Measurements from ENCODE around the gene MAP1LC3C.

Gene MAP1LC3C
- total RNA-seq, result 0 reads per million in 3 experiments

GRCh38 chr1:241999026-241999425, at the start of gene MAP1LC3C:
Gene MAP1LC3C (minus strand): TSS chr1:241999098. CDS start chr1:241999008, 90 bp downstream.
- no peak for DNase-seq

DNA sequence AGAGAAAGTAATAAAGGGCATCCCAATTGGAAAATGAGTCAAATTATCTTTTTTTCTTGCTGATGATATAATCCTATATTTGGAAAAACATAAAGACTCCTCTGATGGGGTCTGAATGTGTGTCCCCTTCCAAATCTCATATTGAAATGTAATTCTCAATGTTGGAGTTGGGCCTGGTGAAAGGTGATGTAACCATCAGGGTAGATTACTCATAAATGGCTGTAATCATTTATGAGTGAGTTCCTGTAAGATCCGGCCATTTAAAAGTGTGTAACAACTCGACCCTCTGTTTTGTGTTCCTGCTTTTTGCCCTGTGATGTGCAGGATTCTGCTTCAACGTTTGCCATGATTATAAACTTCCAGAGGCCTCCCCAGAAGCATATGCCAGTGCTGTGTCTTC, 44.3 kb upstream of the MAP1LC3C start:
- DNase-seq, result no peak

DNA sequence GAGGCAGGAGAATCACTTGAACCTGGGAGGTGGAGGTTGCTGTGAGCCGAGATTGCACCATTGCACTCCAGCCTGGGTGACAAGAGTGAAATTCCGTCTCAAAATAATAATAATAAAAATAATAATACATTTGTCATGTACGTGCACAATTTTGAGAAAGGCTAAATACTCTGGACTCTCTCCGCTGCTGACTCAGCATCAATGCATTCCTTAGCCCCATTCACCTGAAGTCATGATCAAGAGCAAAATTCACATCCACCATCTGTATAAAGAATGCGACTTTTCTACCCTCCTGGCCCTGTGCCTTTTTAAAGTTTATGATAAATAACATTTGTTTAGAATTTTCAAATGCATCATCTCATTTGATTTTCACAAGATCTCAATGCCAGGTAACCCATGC, 35.5 kb upstream of the MAP1LC3C start:
- no peak for DNase-seq

GRCh38 chr1:242033447-242033846, 34.5 kb upstream of the MAP1LC3C start:
- no peak for DNase-seq

DNA sequence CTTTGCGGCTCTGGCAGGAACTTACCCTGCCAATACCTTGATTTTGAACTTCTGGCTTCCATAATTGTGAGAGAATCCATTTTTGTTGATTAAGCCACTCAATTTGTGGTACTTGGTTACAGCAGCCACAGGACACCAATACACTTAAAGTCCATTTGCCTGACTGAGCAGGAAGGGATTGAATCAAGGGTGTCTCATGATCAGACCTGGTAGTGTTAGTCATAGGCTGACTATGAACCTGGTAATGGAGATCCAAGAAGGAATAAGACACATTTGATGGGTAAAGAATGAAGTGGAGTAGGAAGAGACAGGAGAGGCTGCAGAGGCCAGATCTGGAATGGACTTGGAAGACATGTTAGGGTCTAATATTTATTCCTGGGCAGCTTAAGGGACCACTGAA, 31.2 kb upstream of the MAP1LC3C start:
- DNase-seq, result no peak

DNA sequence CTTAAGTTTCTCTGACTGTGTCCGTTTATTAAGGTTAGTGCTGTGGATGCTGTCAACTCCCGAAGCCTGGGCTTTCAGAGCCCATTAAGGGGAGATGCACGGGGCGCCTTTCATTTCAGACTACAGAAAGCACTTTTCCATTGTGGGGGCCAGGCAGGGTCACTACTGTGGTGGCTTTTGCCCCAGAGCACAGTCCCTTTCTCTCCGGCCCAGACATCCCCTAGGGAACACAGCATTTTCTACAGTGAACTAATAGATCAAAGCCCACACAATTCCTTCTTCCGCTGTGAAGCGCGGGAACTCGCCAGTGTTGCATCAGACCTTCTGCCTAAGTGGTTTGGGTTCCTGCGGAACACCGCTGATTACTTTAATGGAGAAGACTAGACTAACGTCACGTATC, 26.8 kb upstream of the MAP1LC3C start:
- no peak for DNase-seq

DNA sequence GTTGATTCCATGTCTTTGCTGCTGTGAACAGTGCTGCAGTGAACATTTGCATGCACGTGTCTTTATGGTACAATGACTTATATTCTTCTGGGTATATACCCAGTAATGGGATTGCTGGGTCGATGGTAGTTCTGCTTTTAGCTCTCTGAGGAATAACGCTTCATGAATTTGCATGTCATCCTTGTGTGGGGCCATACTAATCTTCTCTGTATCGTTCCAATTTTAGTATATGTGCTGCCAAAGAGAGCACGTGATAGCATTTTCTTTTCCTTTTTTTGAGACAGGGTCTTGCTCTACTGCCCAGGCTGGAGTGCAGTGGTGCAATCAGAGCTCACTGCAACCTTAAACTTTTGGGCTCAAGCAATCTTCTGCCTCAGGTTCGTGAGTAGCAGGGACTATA, 24.9 kb upstream of the MAP1LC3C start:
- DNase-seq, result no peak

DNA sequence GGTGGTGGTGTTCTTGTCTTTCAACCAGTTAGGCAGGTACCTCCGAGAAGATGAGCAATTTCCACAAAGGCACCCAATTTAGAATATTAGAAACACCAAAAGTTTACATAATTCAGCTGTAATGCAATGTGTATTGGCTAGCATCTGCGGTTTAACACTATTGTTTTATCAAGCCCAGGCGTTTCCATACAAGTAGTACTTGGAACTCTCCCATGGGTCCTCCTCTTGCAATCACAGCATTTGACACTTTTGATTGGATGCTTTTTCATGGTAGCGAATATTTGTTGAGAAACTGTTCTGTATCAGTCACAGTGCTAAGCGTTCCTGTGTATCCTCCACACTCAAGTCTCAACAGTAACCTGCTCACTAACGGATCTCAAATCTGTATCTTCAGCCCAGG, 20.1 kb upstream of the MAP1LC3C start:
- DNase-seq, result no peak

DNA sequence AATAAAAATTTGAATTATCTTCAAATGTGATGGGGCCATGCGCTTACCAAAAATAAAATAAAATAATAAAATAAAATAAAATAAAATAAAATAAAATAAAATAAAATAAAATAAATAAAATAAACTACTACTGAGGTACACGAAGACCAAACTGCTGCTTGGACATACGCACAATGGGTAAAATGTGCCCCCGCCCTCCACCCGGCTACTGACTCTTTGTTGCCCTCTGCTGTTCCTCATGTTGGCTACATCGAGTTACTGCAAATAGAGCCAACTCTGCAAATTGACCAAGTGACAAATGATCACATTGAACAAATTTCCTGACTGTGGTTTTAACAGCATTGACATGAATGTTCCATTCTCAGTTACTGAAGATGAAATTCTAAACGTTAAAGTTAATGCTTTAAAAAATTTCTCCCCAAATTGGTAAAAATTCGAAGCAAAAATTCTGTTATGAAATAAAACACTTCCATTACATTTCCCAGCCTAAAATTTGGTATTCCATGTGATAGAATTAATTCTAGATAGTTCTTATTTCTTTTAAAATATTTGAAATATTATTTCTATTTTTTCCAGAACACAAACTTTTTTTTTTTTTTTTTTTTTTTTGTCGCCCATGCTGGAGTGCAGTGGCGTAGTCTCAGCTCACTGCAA, 18.8 kb upstream of the MAP1LC3C start:
- DNase-seq, result no peak

DNA sequence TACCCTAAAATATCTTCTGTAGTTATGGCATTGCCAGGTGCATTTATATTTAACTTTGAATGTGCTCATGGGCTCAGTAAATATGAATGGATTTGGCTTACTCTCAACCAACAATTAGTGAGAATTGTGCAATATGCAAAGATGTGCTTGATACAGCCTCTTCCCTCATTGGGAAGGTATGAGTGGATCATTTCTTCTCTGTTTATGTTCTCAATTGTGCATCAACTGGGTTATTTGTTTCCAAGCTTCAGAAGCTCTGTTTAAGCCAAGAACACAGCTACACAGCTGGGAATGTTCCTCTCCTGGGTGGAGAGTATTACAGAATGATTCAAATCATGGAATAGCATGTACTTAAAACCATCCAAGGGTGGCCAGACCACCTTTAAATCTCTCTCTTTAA, 17.6 kb upstream of the MAP1LC3C start:
- DNase-seq, result no peak

DNA sequence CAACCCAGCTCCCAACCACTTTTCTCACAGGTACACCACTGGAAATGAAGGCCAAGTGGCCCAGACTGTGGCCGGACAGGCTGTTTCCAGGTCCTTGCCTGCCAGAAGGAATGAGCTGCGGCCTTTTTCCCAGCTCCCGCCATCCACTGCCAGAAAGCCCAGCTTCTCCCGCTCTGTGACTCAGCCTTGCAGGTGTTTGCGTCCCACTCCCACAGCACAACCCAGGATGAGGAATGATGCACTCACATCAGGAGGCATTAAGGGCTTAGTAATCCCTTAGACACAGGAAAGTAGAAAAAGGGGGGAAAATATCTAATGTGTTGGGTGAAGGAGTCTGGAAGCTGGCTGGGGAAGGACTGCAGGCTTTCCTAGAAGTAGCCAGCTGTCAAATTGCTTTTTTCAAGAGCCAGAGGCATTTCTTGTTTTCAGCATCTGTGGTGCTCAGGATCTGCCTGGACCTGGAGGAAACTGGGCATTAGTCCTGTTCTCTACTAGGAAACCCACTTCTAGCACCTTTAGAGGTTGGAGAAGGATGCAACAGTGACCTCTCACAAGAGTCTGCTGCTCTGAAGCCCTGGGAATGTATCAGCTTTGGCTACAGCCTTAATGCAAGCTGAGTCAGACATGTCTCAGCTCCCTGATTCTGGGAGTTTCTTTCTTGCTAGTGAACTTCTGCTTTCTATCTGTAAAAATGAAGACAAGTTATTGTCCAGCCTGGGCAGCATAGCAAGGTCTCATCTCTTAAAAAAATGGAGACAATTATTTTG, 13.2 kb upstream of the MAP1LC3C start:
- no peak for DNase-seq

DNA sequence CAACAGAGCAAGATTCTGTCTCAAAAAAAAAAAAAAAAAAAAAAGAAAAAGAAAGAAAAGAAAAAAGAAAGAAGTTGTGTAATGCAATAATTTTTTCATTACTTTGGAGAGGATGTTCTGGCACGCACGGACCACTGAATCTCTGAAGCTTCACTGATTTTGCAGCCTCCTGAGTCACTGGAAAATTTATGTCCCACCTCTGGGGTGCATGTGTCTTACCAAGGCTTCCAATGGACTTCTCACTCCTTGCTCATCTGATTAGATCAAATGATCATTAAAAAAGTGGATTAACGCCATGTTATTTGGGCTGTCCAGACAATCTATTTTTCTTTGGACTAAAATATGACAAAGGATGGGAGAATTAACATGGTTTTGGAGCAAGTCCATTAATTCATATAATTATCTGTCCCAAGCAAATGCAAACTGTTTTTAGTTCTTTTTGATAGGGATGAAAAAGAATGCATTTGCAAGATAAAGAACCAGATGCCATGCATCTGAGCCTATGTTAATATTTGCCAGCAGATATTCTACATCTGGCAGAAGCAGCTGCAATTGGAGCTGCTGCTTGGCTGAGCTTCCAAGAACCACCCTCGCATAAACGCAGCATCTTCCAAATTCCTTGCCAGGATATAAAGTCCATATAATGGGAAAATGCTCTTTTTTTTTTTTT, 10.1 kb upstream of the MAP1LC3C start:
- DNase-seq, result no peak

GRCh38 chr1:242006976-242007375, 8.1 kb upstream of the MAP1LC3C start:
- DNase-seq, result no peak

DNA sequence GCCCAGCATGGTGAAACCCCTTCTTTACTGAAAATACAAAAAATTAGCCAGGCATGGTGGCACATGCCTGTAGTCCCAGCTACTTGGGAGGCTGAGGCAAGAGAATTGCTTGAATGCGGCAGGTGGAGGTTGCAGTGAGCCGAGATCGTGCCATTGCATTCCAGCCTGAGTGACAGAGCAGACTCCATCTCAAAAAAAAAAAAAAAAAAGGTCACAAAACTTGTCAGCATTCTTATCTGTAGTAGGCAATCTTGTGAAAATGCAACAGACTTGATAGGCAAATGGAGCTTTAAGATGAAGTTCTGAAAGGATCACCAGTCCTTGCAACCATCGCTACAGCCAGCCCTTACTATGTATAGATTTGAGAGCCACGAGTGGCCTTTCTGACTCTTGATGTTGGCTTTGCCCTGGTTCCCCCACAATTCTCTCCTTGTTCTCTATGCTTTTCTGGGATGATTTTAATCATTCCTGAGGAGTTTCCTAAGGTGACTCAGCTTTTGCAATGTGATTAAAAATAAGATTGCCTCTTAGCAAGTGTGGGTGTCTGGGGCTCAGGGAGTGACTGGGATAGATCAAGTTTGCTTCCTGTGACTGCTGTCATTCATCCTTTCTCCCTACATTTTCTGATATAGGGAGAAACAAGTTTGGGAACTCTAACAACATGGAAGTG, 7.1 kb upstream of the MAP1LC3C start:
- DNase-seq, result no peak

DNA sequence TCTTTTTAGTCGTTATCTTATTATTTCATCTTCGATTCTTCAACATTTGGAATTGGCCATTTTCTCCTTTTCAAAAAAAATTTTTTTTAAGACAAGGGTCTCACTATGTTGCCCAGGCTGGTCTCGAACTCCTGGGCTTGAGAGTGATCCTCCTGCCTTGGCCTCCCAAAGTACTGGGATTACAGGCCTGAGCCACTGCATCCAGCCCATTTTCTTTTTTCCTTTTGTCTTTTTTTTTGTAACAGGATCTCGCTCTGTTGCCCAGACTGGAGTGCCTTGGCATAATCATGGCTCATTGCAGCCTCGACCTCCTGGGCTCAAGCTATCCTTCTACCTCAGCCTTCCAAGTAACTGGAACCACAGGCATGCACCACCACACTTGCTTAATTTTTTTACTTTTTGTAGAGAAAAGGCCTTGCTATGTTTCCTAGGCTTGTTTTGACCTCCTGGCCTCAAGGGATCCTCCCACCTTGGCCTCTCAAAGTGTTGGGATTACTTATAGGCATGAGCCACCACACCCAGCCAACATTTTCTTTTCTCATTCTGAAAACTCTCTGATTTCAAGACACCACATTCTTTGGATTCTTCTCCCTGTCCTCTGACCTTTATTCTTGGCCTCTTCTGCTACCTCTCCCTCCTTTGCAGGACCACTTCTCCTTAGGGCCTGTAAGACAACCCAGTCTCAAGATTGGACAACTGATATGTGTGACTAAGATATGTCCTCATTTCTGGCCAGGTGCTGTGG, 6.0 kb upstream of the MAP1LC3C start:
- no peak for DNase-seq

DNA sequence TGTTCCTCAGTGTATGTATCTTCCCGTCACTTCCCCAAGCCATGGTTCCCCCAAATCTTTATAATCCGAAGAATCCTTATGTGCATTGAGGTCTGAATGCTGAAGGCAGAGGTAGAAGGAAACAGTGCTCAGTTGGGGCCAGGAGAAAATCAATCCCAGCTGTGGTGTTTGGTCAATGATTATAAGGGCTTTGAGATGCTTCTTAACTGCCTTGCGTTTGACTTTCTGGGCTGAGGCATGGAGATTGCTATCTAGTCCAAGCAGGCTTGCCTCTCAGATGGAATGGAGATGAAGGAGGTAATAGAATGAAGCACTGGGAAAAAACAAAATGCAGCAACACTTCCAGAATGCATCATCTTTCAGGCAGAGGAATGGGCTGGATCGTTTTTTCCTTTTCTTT, 3.6 kb upstream of the MAP1LC3C start:
- no peak for DNase-seq

DNA sequence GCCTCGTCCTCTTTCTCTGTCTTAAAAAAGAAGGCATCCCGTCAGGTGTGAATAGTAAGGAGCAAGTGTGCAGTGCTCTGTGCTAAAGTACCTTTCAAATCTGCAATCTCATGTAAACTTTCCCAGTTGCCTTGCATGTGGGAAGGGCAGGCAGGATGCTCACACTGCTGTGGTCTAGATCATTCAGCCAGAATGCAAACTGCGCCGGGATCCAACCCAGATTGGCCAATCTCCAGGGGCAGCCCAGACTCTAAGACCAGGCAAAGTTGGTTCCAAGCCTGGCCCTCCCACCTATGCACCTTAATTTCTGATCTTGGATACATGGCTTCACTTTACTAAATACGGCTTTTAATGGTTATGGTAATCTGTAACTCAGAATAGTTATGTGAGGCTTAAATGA, 3.2 kb upstream of the MAP1LC3C start:
- DNase-seq, result no peak

DNA sequence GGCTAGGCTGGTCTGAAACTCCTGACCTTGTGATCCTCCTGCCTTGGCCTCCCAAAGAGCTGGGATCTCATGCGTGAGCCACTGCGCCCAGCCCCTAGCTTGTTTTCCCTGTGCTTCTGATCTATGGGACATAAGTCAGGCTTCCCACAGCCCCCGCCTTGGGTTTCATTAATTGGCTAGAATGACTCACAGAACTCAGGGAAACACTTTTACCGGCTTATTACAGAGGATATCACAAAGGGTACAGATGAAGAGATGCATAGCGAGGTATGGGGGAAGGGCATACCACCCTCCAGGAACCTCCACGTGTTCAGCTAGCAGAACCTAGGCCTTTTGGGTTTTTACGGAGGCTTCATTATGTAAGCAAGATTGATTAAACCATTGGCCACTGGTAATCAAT, 1.5 kb upstream of the MAP1LC3C start:
- no peak for DNase-seq

DNA sequence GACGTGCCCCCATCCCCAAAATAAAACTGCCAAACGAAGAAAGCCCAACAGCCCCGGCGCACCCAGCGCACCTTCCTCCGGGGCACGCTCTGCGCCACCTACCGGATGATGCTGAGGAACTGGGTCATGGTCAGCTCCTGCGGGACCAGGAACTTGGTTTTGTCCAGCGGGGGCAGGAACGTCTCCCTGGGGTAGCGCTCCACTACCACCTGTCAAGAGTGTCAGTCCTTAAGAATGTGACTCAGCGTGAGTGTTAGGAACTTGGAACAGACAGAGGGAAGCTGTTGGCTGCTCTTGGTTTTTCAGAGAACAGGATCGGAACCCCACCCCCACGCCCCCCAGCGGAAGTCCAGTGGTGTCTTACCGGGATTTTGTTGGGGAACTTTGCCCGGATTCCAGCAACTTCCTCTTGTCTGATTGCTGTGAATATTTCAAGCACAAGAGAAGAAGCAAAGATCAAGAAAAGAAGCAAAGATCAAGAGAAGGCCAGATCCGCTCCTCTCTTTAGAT, 431 bp downstream of the MAP1LC3C start:
- DNase-seq, result peak; percentile 20

DNA sequence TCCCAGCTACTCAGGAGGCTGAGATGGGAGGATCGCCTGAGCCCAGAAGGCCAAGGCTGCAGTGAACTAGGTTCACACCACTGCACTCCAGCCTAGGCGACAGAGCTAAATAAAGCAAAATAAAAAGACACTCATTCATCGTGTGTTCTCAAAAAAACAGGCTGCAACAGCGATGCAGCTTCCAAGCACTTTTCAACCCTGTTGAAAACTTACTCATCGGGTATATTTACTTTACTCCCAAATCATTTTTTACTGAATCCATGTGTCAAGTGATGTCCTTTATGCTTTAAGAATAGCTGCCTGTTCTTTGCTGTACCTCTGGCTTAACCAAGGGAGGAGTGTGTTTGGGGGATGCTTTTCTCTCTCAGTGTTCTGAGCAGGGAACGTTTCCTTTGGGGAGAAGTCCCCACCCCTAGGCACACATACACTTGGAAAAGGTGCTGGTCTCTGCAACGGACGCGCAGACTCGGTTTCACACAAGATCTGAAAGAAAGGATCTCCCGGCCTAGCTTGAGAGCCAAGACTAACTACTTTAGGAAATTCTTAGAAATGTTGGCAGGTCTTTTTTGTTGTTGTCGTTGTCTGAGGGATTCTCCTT, 1.4 kb downstream of the MAP1LC3C start:
- no peak for DNase-seq

GRCh38 chr1:241994171-241994570, 4.7 kb downstream of the MAP1LC3C start:
- no peak for DNase-seq

DNA sequence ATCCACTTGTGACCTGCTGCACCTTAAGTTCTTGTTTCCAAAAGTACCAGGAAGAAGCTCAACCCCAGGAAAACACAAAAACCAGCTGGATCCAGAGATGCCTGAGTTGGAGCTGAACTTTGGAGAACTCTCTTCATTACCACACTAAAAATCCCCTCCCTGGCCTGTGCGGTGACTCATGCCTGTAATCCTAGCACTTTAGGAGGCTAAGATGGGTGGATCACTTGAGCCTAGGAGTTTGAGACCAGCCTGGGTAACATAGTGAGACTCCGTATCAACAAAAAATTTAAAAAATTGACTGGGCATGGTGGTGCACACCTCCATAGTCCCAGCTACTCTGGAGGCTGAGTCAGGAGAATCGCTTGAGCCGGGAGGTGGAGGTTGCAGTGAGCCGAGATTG, 6.2 kb downstream of the MAP1LC3C start:
- DNase-seq, result no peak

All from central memory CD4-positive, alpha-beta T cell (primary cell).